Stomach (tissue), 9 donors: ENCODE data around the gene ZNF609. TPM values are rescaled to one million over a fixed set of nuclear protein-coding genes. Genes with fewer than 3 reads are reported as not detected.

Experiments used
- DNase-seq, 2 donors: peaks; one replicate each; pipeline versions ENCODE4 v3.0.0 to v3.0.0-alpha.2; 2013 to 2019
- H3K27ac ChIP-seq, 5 donors: fragments of 200-600 bp in 4 of 5; sonication (generic) in 4 of 5; one replicate each; pipeline ENCODE4 v1.5.1; 2013 to 2019; ENCODE audit warnings: mild to moderate bottlenecking in 1 of 5, moderate library complexity in 1 of 5
- H3K27me3 ChIP-seq, 3 donors: fragments of 200-600 bp; sonication (generic); one replicate each; pipeline ENCODE4 v1.5.1; 2017 to 2019; ENCODE audit warnings: mixed run types in 1 of 3
- H3K36me3 ChIP-seq, 4 donors: fragments of 200-600 bp; sonication (generic); 1 replicate in 3 of 4; 2 replicates in 1 of 4; pipeline ENCODE4 v1.5.1; 2016 to 2019
- H3K4me1 ChIP-seq, 4 donors: fragments of 200-600 bp; sonication (generic); one replicate each; pipeline ENCODE4 v1.5.1; 2016 to 2019
- H3K4me3 ChIP-seq, 4 donors: fragments of 200-600 bp; sonication (generic) in 3 of 4; one replicate each; pipeline ENCODE4 v1.5.1; 2016 to 2019; ENCODE audit warnings: mild to moderate bottlenecking in 1 of 4
- H3K9me3 ChIP-seq, 4 donors: fragments of 200-600 bp; sonication (generic); one replicate each; pipeline ENCODE4 v1.5.1; 2016 to 2019
- EP300 ChIP-seq: sonication (generic); formaldehyde crosslinking; IDR thresholded peaks from one replicate; pipeline ENCODE4 v1.6.1; 2017; ENCODE audit warnings: antibody characterized with exemption
- POLR2A ChIP-seq, 4 donors: fragments of 450-650 bp; IDR thresholded peaks; one replicate each; pipeline ENCODE4 v1.6.1; 2016; ENCODE audit warnings: antibody characterized with exemption in 4 of 4, control low read depth in 2 of 4, mild to moderate bottlenecking in 1 of 4, moderate library complexity in 1 of 4
- POLR2AphosphoS5 ChIP-seq, 3 donors: sonication (generic); formaldehyde crosslinking; IDR thresholded peaks; one replicate each; pipeline ENCODE4 v1.6.1; 2016; ENCODE audit warnings: antibody characterized with exemption in 3 of 3
- WGBS, 5 donors: extraction: QIAGEN DNeasy Blood & Tissue Kit in 3 of 5; methylation state at CpG; one replicate each; pipeline versions ENCODE4 v1.1.5 to v1.1.7; 2013 to 2018; 5-methylcytosine and 5-hydroxymethylcytosine counted together
- intact Hi-C: fragments of 100-400 bp; cut with DNase I; formaldehyde crosslinking; loops from one replicate; pipeline ENCODE4 v1.15.1; 2023; ENCODE audit warnings: low total_unique reads
- polyA plus RNA-seq, 3 donors: library from polyadenylated mRNA; stranded (reverse); fragments of 200-250 nt; gene quantifications; one replicate each; pipeline ENCODE4 v1.2.3, GENCODE V29; 2013
- total RNA-seq, 5 donors: library from RNA; depleted of rRNA; stranded (reverse); fragments of >200 nt; gene quantifications; one replicate each; pipeline versions ENCODE4 v1.1.0 to v1.2.3, GENCODE V29; 2014 to 2016
- TF ChIP-seq, protein P1 (sequence below), 7 experiments: fragments of 450-650 bp in 4 of 7; fragments of 200-600 bp in 3 of 7; sonication (generic) in 3 of 7; IDR thresholded peaks; one replicate each; pipeline ENCODE4 v1.5.1; 2016 to 2019; ENCODE audit warnings: antibody characterized with exemption in 7 of 7, control low read depth in 2 of 7, mild to moderate bottlenecking in 1 of 7
- donor health status: healthy with polysubstance abuse.
- donor health status: Bipolar disorder and iron deficiency.
- donor health status: healthy.

ZNF609 gene
- total and polyA plus RNA-seq, 8 donors: 2.7 to 64.7 (median 27.0) TPM

DNA sequence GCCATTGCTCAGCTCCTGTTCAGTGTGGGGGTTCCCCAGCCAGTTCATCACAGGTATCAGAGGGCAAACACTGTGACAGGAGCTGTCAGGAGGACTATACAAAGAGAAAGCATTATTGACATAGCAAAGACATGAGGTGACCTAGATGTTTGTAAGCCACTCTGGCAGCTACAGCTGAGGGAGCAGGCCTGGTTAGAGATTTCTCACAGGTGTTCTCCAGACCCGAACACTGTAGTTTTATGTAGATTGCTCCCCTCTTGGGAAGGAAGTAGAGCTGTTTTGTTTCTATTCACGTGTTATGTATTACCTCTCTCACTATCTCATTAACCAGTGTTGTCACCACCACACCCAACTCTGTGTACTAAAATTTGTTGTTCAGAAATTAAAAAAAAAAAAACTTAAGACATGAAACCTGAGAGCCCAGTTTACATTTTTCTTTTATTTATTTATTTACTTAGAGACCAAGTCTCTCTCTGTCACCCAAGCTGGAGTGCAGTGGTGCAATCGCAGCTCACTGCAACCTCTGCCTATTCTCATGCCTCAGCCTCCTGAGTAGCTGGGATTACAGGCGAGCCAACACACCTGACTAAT lies 191.3 kb downstream of the ZNF609 start:
- Histone ChIP-seq H3K4me3 (no peak overlapping the region), H3K27ac (peak overlapping the region in 4 of 5 donors; percentile 4 to 50 (median 14)), H3K4me1 (peaks cover 13 to 39% (median 27%) of the 10 kb centered on the region in 4 donors), H3K27me3 (no peaks in the 10 kb centered on the region), H3K9me3 (no peaks in the 10 kb centered on the region), H3K36me3 (no peaks in the 10 kb centered on the region)
- WGBS, 5 donors: 44 to 65% (median 47%) methylated on average over 4 of the region's 4 CpGs
- DNase-seq: peak in 1 of 2 donors; percentile 61
- TF ChIP-seq, protein P1, sequence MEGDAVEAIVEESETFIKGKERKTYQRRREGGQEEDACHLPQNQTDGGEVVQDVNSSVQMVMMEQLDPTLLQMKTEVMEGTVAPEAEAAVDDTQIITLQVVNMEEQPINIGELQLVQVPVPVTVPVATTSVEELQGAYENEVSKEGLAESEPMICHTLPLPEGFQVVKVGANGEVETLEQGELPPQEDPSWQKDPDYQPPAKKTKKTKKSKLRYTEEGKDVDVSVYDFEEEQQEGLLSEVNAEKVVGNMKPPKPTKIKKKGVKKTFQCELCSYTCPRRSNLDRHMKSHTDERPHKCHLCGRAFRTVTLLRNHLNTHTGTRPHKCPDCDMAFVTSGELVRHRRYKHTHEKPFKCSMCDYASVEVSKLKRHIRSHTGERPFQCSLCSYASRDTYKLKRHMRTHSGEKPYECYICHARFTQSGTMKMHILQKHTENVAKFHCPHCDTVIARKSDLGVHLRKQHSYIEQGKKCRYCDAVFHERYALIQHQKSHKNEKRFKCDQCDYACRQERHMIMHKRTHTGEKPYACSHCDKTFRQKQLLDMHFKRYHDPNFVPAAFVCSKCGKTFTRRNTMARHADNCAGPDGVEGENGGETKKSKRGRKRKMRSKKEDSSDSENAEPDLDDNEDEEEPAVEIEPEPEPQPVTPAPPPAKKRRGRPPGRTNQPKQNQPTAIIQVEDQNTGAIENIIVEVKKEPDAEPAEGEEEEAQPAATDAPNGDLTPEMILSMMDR (IDR thresholded peaks at IDR 0.05): no peak
- no peak for TF ChIP-seq POLR2A (IDR thresholded peaks at IDR 0.05)
- no peak for TF ChIP-seq EP300
- no peak for TF ChIP-seq POLR2AphosphoS5 (IDR thresholded peaks at IDR 0.05)
- intact Hi-C loops: no loop called here

DNA sequence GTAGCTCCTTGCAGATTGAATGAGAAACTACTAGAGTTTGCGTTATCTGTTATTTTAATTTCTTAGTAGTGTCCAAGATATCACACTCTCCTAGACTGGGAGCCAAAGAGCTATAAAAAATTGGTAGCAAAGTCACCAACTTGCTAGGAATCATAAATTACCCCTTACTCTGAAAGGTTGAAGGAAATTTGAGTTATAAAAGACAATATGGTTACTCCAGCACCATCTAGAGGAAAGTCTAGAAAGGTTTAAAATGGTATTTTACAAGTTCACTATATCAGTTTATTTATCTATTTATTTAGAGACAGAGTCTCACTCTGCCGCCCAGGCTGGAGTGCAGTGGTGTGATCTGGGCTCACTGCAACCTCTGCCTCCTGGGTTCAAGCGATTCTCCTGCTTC lies 193.4 kb downstream of the ZNF609 start:
- Histone ChIP-seq H3K27ac (no peak overlapping the region), H3K27me3 (no peaks in the 10 kb centered on the region), H3K36me3 (peaks cover 0 to 13% (median 3%) of the 10 kb centered on the region in 4 donors), H3K4me3 (no peak overlapping the region), H3K4me1 (peaks cover 13 to 36% (median 26%) of the 10 kb centered on the region in 4 donors), H3K9me3 (no peaks in the 10 kb centered on the region)
- intact Hi-C loops: no loop called here
- DNase-seq: peak in 1 of 2 donors; percentile 37
- TF ChIP-seq, protein P1 (IDR thresholded peaks at IDR 0.05): peak in 3 of 7 experiments; percentile 24 to 27 (median 27)
- no peak for TF ChIP-seq POLR2AphosphoS5 (IDR thresholded peaks at IDR 0.05)
- WGBS, 5 donors: 43 to 60% (median 49%) methylated on average over 3 of the region's 3 CpGs

DNA sequence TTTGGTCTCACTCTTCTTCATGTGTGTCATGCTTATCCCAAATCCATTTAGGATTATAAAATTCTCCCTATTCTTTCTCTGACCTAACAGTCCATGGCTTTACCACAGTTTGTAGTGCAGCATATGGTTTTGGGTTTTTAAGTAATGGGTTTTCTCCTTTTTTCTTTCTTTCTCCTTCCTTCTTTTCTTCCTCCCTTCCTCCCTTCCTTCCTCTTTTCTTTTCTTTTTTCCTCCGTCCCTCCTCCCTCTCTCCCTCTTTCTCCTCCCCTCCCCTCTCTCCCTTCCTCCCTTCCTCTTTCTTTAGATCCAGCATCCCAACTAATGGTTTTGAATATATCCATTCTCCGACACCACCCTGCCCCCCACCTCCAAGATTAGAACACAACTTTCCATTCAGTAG lies 196.1 kb downstream of the ZNF609 start:
- Histone ChIP-seq H3K4me3 (no peak overlapping the region), H3K27ac (no peak overlapping the region), H3K27me3 (no peaks in the 10 kb centered on the region), H3K4me1 (peaks cover 10 to 40% (median 21%) of the 10 kb centered on the region in 4 donors), H3K36me3 (peaks cover 0 to 13% (median 3%) of the 10 kb centered on the region in 4 donors), H3K9me3 (no peaks in the 10 kb centered on the region)
- TF ChIP-seq POLR2A (IDR thresholded peaks at IDR 0.05): no peak
- no peak for TF ChIP-seq POLR2AphosphoS5 (IDR thresholded peaks at IDR 0.05)
- no peak for TF ChIP-seq EP300
- TF ChIP-seq, protein P1 (IDR thresholded peaks at IDR 0.05): no peak
- WGBS, 5 donors: 88 to 97% (median 93%) methylated on average over 2 of the region's 2 CpGs
- no peak for DNase-seq
- intact Hi-C loops: no loop called here

DNA sequence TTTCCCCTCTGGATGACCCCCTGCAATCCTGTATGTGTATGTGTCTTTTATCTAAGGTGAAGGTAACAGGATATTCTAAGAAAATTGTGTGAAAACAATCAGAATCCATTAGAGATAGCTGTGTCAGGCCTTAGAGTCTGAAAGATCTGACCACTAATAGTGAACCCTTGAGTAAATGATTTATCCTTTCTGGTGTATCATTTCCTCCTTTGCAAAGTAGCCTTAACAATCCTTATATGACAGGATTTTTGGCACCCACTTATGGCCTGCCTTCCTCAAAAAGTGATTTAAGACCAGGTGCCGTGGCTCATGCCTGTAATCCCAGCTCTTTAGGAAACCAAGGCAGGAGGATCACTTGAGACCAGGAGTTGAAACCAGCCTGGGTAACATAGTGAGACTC lies 204.8 kb downstream of the ZNF609 start:
- Histone ChIP-seq H3K9me3 (no peaks in the 10 kb centered on the region), H3K27me3 (no peaks in the 10 kb centered on the region), H3K27ac (no peak overlapping the region), H3K4me3 (no peak overlapping the region), H3K36me3 (peaks cover under 1 to 9% (median 2%) of the 10 kb centered on the region in 4 donors), H3K4me1 (peaks cover 0 to 7% (median 0%) of the 10 kb centered on the region in 4 donors)
- TF ChIP-seq EP300 (no peak), POLR2AphosphoS5 (IDR thresholded peaks at IDR 0.05) (no peak), POLR2A (IDR thresholded peaks at IDR 0.05) (no peak)
- TF ChIP-seq, protein P1 (IDR thresholded peaks at IDR 0.05): no peak
- intact Hi-C loops: no loop called here
- 81 to 96% (median 90%) methylated on average over 1 of the region's 1 CpG for WGBS, 5 donors
- no peak for DNase-seq
